Measurements from ENCODE around the gene APBA3.

The APBA3 gene

DNA sequence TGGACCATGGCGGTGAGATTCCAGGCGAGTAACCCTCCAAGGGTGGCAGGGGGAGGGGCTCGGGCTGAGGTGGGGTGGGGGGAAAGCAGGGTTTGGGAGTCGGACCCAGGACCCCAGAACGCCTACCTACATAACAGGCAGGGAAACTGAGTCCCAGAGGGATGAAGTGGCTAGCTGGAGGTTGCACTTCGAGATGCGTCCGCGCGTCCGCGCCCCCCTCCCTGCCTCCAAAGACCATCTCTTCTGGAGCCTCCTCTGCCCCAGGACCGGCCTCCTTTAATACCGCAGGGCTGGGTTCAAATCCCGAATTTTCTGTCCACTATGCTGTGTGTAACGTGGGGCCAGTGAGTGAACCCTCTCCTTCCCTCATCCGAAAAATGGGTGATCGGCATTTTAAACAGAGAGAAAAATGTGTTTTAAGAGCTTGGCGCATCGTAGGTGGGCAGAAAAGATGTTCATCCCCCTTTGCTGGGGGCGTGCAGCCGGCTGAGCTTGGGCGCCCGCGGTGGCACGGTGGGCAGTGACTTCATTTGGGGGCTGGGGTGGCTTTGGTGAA lies 39.5 kb downstream of the APBA3 start:
- no peak for DNase-seq (ENCODE audit: low read depth in 1 of 2, low spot score in 1 of 2)

DNA sequence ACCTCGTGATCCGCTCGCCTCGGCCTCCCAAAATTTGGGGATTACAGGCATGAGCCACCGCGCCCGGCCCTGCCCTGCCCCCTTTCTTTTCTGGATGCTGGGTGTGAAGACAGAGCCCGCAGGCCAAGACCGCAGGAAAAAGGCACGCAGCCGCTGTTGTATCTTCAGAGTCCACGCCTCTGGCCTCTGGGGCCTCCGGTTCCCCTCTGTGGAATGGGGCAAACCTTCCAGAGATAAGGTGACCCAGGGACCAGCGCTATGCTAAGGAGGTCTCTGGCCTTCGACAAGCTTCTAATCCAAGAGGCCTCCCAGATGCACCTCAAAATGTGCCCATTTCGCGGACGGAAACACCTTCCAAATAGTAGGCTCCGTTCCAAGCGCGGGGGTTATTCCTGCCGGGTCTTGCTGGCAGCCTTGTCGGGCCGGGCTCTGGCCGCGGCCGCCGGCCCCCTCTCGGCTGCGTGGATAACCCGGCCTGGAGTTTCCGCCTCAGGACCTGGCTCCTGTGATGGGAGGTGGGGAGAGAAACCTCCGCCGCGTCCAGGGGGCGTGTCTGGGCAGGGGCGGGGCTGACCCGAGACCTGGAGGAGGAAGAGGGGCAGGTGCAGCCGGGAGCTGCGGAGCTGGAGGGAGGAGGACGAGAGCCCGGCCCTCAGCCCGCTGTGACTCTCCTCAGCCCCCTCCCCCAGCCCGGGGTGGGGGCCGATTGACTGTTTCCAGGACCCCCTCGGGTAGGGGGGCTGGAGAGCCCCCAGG lies 40.2 kb downstream of the APBA3 start:
- peak; percentile 81 to 82 for DNase-seq (ENCODE audit: low read depth in 1 of 2, low spot score in 1 of 2)

DNA sequence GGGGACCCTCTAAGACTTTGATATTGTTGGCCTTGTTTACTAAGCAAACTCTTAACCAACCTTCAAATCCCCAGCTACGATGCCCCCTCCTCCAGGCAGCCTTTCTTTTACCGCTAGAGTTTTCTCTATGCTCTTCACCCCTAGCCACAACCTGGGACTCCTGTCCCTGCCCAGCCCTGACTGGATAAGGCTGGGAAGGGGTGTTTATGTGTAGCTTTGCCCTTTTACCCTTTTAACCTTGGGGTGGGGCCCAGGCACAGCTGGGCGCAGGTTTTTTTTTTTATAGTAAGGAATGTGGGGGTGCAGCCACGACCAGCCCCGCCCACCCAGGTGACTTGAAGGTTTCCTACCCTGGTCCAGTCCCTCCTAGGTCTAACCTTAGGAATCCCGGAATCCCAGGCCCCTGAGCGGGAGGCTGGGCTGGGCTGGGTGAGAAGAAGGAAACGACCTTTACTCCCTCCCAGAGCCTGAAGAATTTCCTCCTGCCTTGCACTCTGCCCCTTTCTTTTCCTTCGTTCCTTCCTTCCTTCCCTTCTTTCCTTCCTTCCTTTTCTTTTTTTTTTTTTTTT lies 41.1 kb downstream of the APBA3 start:
- no peak for DNase-seq (ENCODE audit: low read depth in 1 of 2, low spot score in 1 of 2)

DNA sequence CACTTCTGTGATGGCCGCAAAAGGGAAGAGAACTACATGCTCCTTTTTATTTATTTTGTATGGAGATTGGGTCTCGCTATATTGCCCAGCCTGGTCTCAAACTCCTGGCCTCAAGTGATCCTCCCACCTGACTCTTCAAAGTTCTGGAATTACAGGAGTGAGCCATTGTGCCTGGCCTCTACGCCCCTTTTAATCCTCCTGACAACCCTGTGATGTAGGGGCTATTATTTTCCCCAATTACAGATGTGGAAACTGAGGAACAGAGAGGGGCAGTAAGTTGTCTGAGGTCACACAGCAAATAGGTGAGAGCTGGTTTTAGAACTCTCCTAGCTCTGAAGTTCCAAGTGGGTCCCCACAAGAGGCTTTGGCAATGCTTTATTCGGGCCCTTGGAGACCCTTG lies 41.6 kb downstream of the APBA3 start:
- no peak for DNase-seq (ENCODE audit: low read depth in 1 of 2, low spot score in 1 of 2)

DNA sequence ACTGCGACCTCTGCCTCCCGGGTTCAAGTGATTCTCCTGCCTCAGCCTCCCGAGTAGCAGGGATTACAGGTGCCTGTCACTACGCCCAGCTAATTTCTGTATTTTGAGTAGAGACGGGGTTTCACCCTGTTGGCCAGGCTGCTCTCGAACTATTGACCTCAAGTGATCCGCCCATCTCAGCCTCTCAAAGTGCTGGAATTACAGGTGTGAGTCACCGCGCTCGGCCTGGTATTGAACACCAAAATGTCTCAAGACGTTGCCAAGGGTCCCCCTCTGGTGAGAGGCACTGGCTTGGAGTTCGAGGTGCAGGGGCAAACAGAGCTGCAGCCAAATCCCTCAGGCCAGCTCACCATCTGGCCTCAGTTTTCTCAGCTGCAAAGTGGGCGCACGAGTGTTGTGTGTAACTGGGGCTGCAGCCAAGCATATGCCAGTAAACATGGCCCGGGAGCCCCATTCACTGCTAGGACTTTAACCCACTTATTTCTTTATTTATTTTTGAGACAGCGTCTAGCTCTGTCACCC lies 45.3 kb downstream of the APBA3 start:
- no peak for DNase-seq (ENCODE audit: low read depth in 1 of 2, low spot score in 1 of 2)

DNA sequence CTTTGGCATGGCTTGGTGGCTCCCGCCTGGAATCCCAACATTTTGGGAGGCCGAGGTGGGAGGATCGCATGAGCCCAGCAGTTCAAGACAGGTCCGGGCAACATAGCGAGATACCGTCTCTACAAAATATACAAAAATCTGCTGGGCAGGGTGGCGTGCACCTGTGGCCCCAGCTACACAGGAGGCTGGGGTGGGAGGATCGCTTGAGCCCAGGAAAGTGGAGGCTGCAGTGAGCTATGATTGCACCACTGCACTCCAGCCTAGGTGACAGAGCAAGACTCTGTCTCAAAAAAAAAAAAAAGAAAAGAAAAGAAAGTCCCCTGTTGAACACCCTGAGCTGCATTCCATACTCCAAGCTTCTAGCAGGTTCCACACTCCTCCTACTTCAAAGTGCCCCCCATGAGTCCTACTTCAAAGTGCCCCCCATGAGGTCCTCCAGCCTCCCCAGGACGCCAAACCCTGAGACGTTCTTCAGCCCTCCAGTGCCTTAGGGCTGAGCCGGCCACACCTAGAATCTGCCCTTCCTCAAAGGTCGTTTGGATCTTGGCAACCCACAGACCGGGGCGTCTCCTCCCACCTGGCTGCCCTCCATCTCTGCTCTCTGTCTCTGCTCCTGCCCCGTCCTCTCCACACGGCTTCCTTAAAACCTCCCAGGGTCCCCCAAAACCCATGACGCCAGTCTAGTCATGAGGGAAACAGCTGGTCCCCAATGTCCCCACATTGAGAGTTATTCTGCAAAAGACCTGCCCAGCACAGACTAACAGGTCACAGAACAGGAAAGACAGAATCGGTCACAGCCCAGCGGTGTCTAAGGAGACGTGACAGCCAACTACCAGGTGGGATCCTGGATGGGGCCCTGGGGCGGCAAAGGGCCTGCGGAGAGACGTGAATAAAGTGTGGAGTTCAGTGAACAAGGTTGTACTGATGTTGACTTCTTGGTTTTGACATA lies 48.6 kb downstream of the APBA3 start:
- DNase-seq (ENCODE audit: low read depth in 1 of 2, low spot score in 1 of 2): no peak

DNA sequence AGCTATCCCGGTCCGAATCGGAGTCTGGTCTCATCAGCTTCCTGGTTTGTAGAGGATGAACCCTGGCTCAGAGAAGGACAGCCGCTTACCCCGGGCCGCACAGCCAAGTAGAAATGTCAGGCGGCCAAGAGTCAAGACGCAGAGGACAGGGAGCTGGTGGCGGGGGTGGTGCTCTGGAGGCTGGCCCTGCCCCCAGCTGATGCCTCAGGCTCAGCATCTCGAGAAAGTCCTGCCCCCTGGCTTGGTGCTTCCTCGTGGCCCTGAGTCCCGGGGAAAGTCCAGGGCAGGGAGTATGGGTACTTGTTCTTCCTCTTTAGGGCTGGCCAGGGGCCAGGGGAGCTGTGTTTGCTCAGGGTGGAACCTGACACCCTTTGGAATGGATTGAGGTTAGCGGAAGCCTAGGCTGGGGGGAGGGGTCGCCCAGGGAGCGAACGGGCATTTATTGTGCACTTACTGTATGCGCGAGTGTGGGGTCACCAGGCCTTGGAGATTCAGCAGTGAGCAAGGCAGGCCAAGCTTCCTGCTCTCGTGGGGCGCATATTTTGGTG lies 51.2 kb downstream of the APBA3 start:
- DNase-seq (ENCODE audit: low read depth in 1 of 2, low spot score in 1 of 2): no peak

DNA sequence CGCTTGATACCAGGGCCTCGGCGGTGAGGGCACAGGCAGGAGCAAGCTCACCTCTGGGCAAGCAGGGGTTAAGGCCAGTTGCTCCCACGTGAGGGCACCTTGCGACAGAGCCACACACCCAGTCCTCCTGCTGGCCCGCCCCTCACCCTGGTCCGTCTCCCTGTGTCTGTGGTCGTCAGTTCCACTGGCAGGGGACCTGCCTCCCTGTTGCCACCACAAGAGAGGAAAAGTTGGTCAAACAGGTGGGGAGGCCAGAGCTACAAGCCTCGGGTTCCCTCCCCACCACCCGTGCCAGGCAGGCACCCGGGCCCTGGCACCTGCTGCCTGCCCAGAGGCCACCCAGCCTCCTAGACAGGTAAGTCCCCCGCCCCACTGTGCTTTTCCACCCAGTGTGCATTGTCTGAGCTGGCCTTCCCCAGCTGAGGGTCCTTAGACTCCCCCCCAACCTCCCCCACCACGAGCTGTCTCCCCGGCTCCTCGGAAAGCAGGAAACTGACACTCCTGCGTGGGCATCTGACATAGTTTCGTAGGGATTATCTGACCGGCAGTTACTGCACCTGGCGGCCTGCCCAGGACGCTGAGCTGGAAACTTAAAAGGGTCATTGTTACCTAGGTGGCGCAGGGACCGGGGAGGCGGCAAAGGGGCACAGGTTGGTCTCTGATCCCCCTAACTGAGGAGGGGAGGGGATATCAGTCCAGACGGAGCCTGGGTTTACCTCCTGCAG lies 53.1 kb downstream of the APBA3 start, which contains the start of gene TJP3:
Gene TJP3, plus strand, starts transcription at position 178 of the 725 bp plus-strand sequence. CDS start 20,049 bp downstream, outside the sequence.
- no peak for DNase-seq (ENCODE audit: low read depth in 1 of 2, low spot score in 1 of 2)

DNA sequence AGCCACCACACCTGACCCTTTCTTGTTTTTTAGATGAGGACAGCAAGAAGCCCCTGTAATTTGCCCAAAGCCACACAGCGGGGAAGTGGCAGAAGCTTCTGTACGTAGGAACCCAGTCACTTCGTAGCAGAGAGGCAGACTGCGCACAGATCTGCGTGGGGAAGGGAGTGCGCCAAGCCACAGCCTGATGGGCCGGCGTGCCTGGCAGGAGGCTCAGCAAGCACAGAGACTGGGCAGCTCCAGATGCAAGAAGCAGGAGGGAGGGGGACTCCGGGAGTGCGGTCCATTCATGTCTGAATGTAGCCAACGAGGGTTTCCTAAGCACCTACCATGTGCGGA lies 53.7 kb downstream of the APBA3 start:
- DNase-seq (ENCODE audit: low read depth in 1 of 2, low spot score in 1 of 2): no peak

DNA sequence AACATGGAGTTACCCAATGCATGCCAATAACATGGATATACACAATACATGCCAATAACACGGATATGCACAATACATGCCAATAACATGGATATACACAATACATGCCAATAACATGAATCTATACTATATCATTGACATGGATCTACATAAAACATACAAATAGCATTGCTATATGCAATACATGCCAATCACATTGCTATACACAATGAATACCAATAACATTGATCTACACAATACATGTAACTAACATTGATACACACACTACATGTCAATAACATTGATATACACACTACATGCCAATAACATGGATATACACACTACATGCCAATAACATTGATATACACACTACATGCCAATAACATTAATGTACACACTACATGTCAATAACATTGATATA lies 60.3 kb downstream of the APBA3 start:
- DNase-seq (ENCODE audit: low read depth in 1 of 2, low spot score in 1 of 2): no peak

All from activated T-helper 1 cell treated with anti-CD3 and anti-CD28 coated beads, Interleukin-2, amount 50 U/mL, for 16 hours (primary cell).